Neutrophil (primary cell): Measurements from ENCODE around the gene KCND2.

Experiments used
- H3K27ac ChIP-seq: fragments of 200-600 bp; sonication (generic); 2 replicates; pipeline ENCODE4 v1.5.1; 2016; ENCODE audit warnings: mild to moderate bottlenecking, moderate library complexity
- H3K27me3 ChIP-seq: fragments of 200-600 bp; sonication (generic); 2 replicates; pipeline ENCODE4 v1.6.0; 2016; ENCODE audit warnings: mild to moderate bottlenecking
- H3K36me3 ChIP-seq: fragments of 200-600 bp; sonication (generic); 2 replicates; pipeline ENCODE4 v1.5.1; 2017
- H3K4me1 ChIP-seq, 2 experiments: fragments of 200-600 bp in 1 of 2; sonication (generic) in 1 of 2; 1 replicate in 1 of 2; 2 replicates in 1 of 2; pipeline versions ENCODE4 v1.5.1 to v1.6.1; 2013 to 2016; ENCODE audit warnings: low read depth in 1 of 2, low read length in 1 of 2, mild to moderate bottlenecking in 1 of 2, moderate library complexity in 1 of 2; ENCODE audit not compliant: control insufficient read depth in 1 of 2, insufficient read depth in 1 of 2
- H3K4me3 ChIP-seq, 2 experiments: fragments of 200-600 bp in 1 of 2; sonication (generic) in 1 of 2; 1 replicate in 1 of 2; 2 replicates in 1 of 2; pipeline ENCODE4 v1.5.1; 2013 to 2016; ENCODE audit warnings: low read depth in 1 of 2, low read length in 1 of 2, mild to moderate bottlenecking in 1 of 2, moderate library complexity in 1 of 2
- H3K9me3 ChIP-seq: fragments of 200-600 bp; sonication (generic); 2 replicates; pipeline ENCODE4 v1.5.1; 2016
- TF ChIP-seq, protein P1 (sequence below): fragments of 200-600 bp; sonication (generic); IDR thresholded peaks from 2 replicates; pipeline ENCODE4 v1.5.1; 2016; ENCODE audit warnings: antibody characterized with exemption

KCND2 gene

DNA sequence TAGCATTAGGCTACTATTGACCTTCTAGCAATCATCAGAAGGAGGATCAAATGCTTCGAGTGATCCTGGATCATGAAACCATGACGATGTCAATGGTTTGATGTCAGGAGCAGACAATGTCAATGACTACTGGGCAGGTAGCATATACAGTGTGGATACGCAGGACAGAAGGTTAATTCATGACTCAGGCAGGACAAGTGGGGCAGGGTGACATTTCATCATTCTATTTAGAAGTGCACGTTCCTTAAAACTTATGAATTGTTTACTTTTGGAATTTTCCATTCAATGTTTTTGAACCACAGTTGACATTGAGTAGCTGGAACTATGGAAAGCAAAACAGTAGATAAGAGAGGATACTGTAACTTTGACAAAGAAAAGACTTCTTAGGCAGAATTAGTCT lies 444.2 kb downstream of the KCND2 start:
- Histone ChIP-seq H3K27ac (no peak overlapping the region), H3K36me3 (no peaks in the 10 kb centered on the region), H3K4me1 (no peaks in the 10 kb centered on the region), H3K4me3 (no peak overlapping the region), H3K27me3 (peaks cover 16% of the 10 kb centered on the region), H3K9me3 (no peaks in the 10 kb centered on the region)
- TF ChIP-seq, protein P1, sequence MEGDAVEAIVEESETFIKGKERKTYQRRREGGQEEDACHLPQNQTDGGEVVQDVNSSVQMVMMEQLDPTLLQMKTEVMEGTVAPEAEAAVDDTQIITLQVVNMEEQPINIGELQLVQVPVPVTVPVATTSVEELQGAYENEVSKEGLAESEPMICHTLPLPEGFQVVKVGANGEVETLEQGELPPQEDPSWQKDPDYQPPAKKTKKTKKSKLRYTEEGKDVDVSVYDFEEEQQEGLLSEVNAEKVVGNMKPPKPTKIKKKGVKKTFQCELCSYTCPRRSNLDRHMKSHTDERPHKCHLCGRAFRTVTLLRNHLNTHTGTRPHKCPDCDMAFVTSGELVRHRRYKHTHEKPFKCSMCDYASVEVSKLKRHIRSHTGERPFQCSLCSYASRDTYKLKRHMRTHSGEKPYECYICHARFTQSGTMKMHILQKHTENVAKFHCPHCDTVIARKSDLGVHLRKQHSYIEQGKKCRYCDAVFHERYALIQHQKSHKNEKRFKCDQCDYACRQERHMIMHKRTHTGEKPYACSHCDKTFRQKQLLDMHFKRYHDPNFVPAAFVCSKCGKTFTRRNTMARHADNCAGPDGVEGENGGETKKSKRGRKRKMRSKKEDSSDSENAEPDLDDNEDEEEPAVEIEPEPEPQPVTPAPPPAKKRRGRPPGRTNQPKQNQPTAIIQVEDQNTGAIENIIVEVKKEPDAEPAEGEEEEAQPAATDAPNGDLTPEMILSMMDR, result no peak

DNA sequence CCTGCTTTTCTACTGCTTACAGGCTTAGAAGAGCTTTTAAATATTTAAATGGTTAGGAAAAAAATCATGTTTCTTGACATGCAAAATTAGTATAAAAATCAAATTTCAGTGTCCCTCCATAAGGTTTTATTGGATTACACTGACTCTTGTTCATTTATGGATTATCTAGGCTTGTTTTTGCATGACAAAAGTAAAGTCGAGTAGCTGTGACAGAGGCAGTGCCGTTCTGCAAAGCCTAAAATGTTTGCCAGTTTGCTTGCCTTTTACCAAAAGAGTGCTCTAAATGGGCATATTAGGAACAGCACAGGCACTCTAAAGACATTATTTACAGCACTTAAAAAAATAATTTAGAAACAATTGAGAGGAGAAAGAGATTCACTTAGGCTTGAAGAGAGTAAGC lies 445.4 kb downstream of the KCND2 start:
- Histone ChIP-seq H3K36me3 (no peaks in the 10 kb centered on the region), H3K4me1 (no peaks in the 10 kb centered on the region), H3K27ac (no peak overlapping the region), H3K4me3 (no peak overlapping the region), H3K9me3 (no peaks in the 10 kb centered on the region), H3K27me3 (peaks cover 16% of the 10 kb centered on the region)
- TF ChIP-seq, protein P1, result no peak

DNA sequence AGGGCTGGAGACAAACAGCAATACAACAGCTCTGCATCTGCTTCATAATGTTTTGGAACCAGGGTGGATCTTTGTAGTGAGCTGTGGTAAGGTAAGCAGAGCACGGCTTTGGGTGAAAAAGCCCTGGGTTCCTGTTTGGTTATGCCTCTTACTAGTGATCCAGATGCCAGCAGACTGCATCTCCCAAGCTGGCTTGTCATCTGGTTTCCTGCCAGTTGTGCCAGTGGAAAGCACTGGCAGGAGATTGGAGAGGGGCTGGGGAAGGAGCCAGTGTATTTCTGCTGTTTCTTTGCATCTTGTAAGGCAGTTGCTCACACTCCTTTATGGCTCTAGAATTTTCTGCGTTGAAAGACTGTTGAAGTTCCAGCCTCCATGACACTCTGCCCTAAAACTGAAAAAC lies 447.3 kb downstream of the KCND2 start:
- Histone ChIP-seq H3K4me1 (no peaks in the 10 kb centered on the region), H3K9me3 (no peaks in the 10 kb centered on the region), H3K36me3 (no peaks in the 10 kb centered on the region), H3K4me3 (no peak overlapping the region), H3K27ac (no peak overlapping the region), H3K27me3 (peaks cover 16% of the 10 kb centered on the region)
- TF ChIP-seq, protein P1, result no peak

DNA sequence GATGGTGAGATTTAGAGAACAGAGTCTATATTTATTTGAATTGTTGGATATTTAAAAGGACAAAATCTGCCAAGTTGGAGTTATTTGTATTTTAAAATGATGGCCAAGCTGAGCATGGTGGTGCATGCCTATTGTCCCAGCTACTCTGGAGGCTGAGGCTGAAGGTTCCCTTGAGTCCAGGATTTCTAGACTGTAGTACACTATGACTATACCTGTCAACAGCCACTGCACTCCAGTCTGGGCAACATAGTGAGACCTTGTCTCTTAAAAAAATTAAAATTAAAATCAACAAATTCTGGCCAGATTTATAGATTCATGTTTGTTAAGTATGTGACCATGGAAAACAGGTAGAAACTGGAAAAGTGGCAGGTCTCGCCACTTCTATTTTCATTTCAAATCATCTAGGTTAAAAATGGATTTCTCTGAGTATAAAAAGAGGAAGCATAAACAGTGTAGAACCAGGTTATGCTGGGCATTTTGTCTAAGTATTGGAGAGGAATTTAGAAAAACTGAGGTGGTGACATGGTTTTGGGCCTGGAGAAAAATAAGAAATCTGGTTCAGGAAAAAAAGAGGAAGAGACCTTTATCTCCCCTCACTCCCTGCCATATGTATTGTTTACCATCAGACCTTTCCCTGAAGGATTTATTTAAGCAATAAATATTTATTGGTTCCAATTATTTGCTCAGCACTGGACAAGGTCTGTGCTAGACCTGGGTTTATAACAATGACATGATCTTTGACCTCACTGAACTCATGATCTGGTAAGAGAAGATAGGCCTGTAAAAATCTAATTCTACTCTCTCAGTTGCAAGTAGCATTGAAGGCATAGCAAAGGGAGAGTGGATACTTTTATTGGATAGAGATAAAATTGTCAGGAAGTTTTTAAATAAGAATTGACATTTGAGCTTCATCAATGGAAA lies 450.8 kb downstream of the KCND2 start:
- H3K4me1 ChIP-seq, result no peaks in the 10 kb centered on the region
- no peak overlapping the region for H3K27ac ChIP-seq
- H3K4me3 ChIP-seq, result no peak overlapping the region
- H3K9me3 ChIP-seq, result no peaks in the 10 kb centered on the region
- TF ChIP-seq, protein P1, result no peak
- H3K27me3 ChIP-seq, result peaks cover 15% of the 10 kb centered on the region
- H3K36me3 ChIP-seq, result no peaks in the 10 kb centered on the region

DNA sequence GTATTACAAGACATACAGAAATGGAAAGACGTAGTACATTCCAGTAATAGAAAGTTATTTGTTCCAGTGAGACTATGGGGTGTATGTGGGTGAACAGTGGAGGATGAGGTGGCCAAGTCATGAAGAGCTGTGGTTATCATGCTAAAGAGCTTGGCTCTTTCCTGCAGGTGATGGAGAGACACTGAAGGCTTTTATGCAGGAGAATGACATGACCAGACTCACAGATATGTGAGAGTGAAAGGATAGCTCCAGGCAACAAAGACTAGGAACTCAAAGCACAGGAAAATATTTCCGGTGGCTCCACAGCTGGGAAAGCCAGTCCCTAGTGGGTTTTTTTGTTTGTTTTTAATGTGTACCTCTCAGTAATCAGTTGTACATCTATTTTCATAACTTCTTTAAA lies 451.5 kb downstream of the KCND2 start:
- H3K4me3 ChIP-seq, result no peak overlapping the region
- TF ChIP-seq, protein P1, result no peak
- H3K27me3 ChIP-seq, result peaks cover 14% of the 10 kb centered on the region
- no peaks in the 10 kb centered on the region for H3K36me3 ChIP-seq
- H3K27ac ChIP-seq, result no peak overlapping the region
- no peaks in the 10 kb centered on the region for H3K4me1 ChIP-seq
- no peaks in the 10 kb centered on the region for H3K9me3 ChIP-seq
